DND-41 (cell line): Measurements from ENCODE around the gene TNNC2.
A peak's percentile ranks its signal among the peaks of the same experiment; 100 is the strongest.
"Not testable (repeated sequence)": the region's sequence is repeated elsewhere in the genome, so short reads cannot be mapped to it uniquely, and the experiment has no call there.

Experiments
- ATAC-seq: fragments of 200-7000 bp; cut with Tn5 transposase; 3 replicates; pipeline ENCODE4 v1.9.1; 2021; ENCODE audit warnings: low read depth; ENCODE audit not compliant: insufficient read depth
- DNase-seq: peaks from one replicate; pipeline ENCODE4 v3.0.0-alpha.2; 2020
- H2AFZ ChIP-seq: 2 replicates; pipeline ENCODE4 v1.6.0; 2012; ENCODE audit warnings: low read depth, low read length
- H3K27ac ChIP-seq: 2 replicates; pipeline ENCODE4 v1.5.1; 2012; ENCODE audit warnings: low read length, inconsistent platforms
- H3K27me3 ChIP-seq: fragments of 200-600 bp; sonication (generic); 2 replicates; pipeline ENCODE4 v1.6.0; 2012; ENCODE audit warnings: low read length, mild to moderate bottlenecking, inconsistent platforms; ENCODE audit not compliant: insufficient read depth, poor library complexity
- H3K36me3 ChIP-seq: 2 replicates; pipeline ENCODE4 v1.5.1; 2012; ENCODE audit warnings: low read length, inconsistent platforms; ENCODE audit not compliant: insufficient read depth
- H3K4me1 ChIP-seq: 2 replicates; pipeline ENCODE4 v1.5.1; 2012; ENCODE audit warnings: mild to moderate bottlenecking, low read length; ENCODE audit not compliant: insufficient read depth
- H3K4me2 ChIP-seq: 2 replicates; pipeline ENCODE4 v1.6.0; 2012; ENCODE audit warnings: mild to moderate bottlenecking, moderate library complexity, low read length, inconsistent platforms; ENCODE audit not compliant: insufficient read depth
- H3K4me3 ChIP-seq, 2 experiments: fragments of 200-600 bp in 1 of 2; shearing (Covaris generic) in 1 of 2; 2 replicates each; pipeline ENCODE4 v1.5.1; 2012 to 2016; ENCODE audit warnings: inconsistent platforms in 2 of 2, low read length in 2 of 2, mild to moderate bottlenecking in 2 of 2, low read depth in 1 of 2, moderate library complexity in 1 of 2
- H3K79me2 ChIP-seq: 2 replicates; pipeline ENCODE4 v1.6.0; 2012; ENCODE audit warnings: low read length, inconsistent platforms; ENCODE audit not compliant: insufficient read depth
- H3K9ac ChIP-seq: 2 replicates; pipeline ENCODE4 v1.6.0; 2012; ENCODE audit warnings: low read depth, mild to moderate bottlenecking, inconsistent platforms, low read length, moderate library complexity
- H3K9me3 ChIP-seq: 2 replicates; pipeline ENCODE4 v1.5.1; 2012; ENCODE audit warnings: low read length, moderate library complexity, mild to moderate bottlenecking, inconsistent platforms; ENCODE audit not compliant: insufficient read depth, severe bottlenecking
- H4K20me1 ChIP-seq: 2 replicates; pipeline ENCODE4 v1.6.0; 2012; ENCODE audit warnings: low read length; ENCODE audit not compliant: insufficient read depth
- EZH2 ChIP-seq: IDR thresholded peaks from 3 replicates; pipeline ENCODE4 v1.6.1; 2012; ENCODE audit warnings: borderline replicate concordance, low read depth, mild to moderate bottlenecking, moderate library complexity, low read length, inconsistent platforms; ENCODE audit not compliant: severe bottlenecking
- TF ChIP-seq, protein P1 (sequence below): IDR thresholded peaks from 2 replicates; pipeline ENCODE4 v1.5.1; 2012; ENCODE audit warnings: borderline replicate concordance, low read length, moderate library complexity, mild to moderate bottlenecking; ENCODE audit not compliant: poor library complexity, severe bottlenecking; ENCODE audit errors: extremely low read depth

The TNNC2 gene

DNA sequence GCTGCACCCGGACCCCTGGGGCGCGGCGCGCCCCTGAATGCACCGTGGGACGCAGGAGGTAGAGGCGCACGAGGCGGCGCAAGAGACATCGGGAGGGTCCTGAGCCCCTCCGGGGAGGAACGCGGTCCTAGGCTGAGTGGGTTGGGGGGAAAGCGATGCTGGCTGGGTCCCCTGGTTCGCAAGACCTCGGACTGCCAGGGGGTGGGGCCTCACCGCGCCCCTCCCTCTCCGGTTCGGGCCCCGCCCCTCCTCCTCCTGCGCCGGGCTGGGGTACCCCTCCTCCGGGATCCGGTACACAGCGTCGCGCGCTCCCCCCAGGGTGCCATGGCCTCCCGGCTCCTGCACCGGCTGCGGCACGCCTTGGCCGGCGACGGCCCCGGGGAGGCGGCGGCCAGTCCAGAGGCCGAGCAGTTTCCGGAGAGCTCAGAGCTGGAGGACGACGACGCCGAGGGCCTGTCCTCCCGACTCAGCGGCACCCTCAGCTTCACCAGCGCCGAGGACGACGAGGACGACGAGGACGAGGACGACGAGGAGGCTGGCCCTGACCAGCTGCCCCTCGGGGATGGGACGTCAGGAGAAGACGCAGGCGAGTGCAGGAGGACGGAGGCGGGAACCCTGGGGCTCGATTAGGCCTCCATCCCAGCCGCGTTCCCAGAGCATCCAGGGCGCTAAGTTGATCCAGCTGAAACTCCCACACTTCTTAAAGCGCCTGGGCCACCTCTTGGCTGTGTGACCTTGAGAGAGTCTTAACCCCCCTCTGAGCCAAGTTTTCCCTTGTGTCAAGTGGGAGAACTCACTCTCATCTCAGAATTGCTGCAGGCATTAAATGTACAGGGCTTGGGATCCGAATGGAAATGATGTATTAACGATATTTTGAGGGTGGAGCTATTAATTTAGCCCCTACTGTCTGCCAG, 7.0 kb upstream of the TNNC2 start:
- Histone ChIP-seq H3K27me3 (no peaks in the 10 kb centered on the region), H3K9me3 (no peaks in the 10 kb centered on the region), H3K9ac (no peak overlapping the region), H3K4me3 (no peak overlapping the region), H3K4me1 (no peaks in the 10 kb centered on the region), H3K79me2 (no peaks in the 10 kb centered on the region), H3K4me2 (no peak overlapping the region), H2AFZ (no peak overlapping the region), H3K27ac (no peak overlapping the region), H3K36me3 (peaks cover 3% of the 10 kb centered on the region; the same call in 1 of the 2 replicates), H4K20me1 (no peaks in the 10 kb centered on the region)
- TF ChIP-seq, protein P1, sequence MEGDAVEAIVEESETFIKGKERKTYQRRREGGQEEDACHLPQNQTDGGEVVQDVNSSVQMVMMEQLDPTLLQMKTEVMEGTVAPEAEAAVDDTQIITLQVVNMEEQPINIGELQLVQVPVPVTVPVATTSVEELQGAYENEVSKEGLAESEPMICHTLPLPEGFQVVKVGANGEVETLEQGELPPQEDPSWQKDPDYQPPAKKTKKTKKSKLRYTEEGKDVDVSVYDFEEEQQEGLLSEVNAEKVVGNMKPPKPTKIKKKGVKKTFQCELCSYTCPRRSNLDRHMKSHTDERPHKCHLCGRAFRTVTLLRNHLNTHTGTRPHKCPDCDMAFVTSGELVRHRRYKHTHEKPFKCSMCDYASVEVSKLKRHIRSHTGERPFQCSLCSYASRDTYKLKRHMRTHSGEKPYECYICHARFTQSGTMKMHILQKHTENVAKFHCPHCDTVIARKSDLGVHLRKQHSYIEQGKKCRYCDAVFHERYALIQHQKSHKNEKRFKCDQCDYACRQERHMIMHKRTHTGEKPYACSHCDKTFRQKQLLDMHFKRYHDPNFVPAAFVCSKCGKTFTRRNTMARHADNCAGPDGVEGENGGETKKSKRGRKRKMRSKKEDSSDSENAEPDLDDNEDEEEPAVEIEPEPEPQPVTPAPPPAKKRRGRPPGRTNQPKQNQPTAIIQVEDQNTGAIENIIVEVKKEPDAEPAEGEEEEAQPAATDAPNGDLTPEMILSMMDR = no peak
- TF ChIP-seq EZH2 = no peak
- DNase-seq (no peak), ATAC-seq (no peak; the same call in 2 of the 3 replicates)

GRCh38 chr20:45833030-45833882, 6.1 kb upstream of the TNNC2 start, which contains the start of gene SNX21:
Gene SNX21, plus strand, starts transcription at chr20:45833799. Its CDS starts 121 bp downstream, at chr20:45833920.
- Histone ChIP-seq H3K27ac (no peak within 1 kb of the TSS), H2AFZ (no peak within 1 kb of the TSS), H3K36me3 (peaks cover 3% of the 10 kb centered on the region; the same call in 1 of the 2 replicates), H3K27me3 (no peaks in the 10 kb centered on the region), H4K20me1 (no peaks in the 10 kb centered on the region), H3K4me1 (no peaks in the 10 kb centered on the region), H3K79me2 (no peaks in the 10 kb centered on the region), H3K9ac (no peak within 1 kb of the TSS), H3K4me3 (no peak within 1 kb of the TSS), H3K9me3 (no peaks in the 10 kb centered on the region), H3K4me2 (no peak within 1 kb of the TSS)
- no peak for DNase-seq
- no peak for TF ChIP-seq EZH2
- TF ChIP-seq, protein P1 = no peak
- ATAC-seq = 0 out of 3 replicates have a peak, but pooled peaks have one; percentile 25

GRCh38 chr20:45832619-45833018, 5.5 kb upstream of the TNNC2 start:
- H3K4me1 ChIP-seq = no peaks in the 10 kb centered on the region
- H4K20me1 ChIP-seq = no peaks in the 10 kb centered on the region
- H2AFZ ChIP-seq = no peak overlapping the region
- TF ChIP-seq, protein P1 = no peak
- no peak for TF ChIP-seq EZH2
- no peak overlapping the region for H3K4me3 ChIP-seq
- DNase-seq (no peak), ATAC-seq (no peak)
- H3K36me3 ChIP-seq = peaks cover 3% of the 10 kb centered on the region; the same call in 1 of the 2 replicates
- no peak overlapping the region for H3K4me2 ChIP-seq
- no peak overlapping the region for H3K9ac ChIP-seq
- no peak overlapping the region for H3K27ac ChIP-seq
- H3K27me3 ChIP-seq = no peaks in the 10 kb centered on the region
- H3K79me2 ChIP-seq = no peaks in the 10 kb centered on the region
- H3K9me3 ChIP-seq = no peaks in the 10 kb centered on the region

GRCh38 chr20:45829673-45830106, 2.6 kb upstream of the TNNC2 start:
- not testable (repeated sequence) for H3K9ac ChIP-seq, H3K9me3 ChIP-seq, ATAC-seq, H3K79me2 ChIP-seq, H3K4me2 ChIP-seq, H3K27ac ChIP-seq, H3K27me3 ChIP-seq, H3K4me1 ChIP-seq, H4K20me1 ChIP-seq, H2AFZ ChIP-seq, H3K4me3 ChIP-seq, H3K36me3 ChIP-seq, DNase-seq
